GM19397 (cell line): Measurements from ENCODE around the gene ATXN7L3B.

Experiments
- ATAC-seq: cut with Tn5 transposase; IDR thresholded peaks from one replicate; pipeline ENCODE4 v1.9.1; 2021; ENCODE audit warnings: mild to moderate bottlenecking, moderate library complexity; ENCODE audit not compliant: unreplicated experiment

ATXN7L3B gene

DNA sequence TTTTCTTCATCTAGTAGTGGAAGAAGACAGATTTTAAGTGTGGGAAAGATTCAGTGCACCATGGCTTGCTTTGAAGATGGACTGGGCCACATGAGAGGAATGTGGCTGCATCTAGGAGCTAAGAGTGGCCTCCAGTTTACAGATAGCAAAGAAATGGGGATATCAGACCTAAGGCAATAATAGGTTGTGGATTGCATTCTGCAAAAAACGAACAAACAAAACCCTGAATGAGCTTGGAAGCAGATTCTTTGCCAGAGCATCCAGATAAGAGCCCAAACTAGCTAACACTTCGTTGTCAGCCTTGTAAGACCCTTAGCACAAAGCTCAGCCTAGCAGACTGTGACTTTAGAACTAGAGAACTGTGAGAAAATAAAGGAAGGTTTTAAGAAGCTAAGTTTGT lies 9.6 kb downstream of the ATXN7L3B start:
- no peak for ATAC-seq

DNA sequence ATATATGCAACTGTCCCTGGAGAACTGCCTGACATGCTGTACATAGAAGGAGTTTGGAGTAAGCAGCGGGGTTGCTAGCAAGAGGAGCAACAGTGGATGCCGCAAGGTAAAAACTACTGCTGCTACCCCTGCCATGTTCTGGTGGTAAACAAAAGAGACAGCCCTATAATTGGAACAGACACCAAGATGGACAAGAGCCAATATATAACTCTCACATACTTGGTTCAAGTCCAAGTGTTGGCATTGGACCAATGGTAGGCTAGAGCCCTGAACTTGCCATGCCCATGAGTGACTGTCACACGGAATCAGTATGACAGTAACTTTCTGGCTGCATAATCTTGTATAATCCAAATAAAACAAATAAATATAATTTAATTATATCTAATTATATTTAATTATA lies 13.7 kb downstream of the ATXN7L3B start:
- no peak for ATAC-seq

DNA sequence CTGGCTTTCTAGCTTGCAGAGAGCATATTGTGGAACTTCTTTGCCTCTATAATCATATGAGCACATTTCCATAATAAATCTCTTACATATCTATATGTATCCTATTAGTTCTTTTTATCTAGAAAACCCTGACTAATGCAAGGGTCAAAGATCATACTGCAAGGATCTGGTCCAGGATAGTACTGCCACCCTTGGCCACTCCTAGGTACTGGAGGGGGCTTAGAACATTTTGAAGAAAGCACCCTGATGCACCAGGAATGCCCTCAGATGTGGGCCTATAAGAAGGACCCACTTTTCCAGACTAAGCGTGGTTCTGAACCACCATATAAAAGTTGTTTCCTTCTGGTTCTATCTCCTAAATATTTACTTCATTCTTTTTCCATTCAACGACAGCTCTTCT lies 14.6 kb downstream of the ATXN7L3B start:
- ATAC-seq: no peak

DNA sequence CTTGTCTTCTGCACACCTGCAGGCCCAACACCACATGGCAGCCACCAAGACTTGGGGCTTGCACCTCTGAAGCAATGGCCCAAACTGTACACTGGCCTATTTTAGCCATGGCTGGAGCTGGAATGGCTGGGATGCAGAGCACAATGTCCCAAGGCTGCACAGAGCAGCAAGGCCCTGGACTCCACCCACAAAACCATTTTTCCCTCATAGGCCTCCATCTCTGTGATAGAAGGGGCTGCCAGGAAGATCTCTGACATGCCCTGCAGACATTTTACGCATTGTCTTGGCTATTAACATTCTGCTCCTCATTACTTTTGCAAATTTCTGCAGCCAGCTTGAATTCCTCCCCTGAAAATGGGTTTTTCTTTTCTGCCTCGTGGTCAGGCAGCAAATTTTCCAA lies 22.1 kb downstream of the ATXN7L3B start:
- ATAC-seq: no peak

DNA sequence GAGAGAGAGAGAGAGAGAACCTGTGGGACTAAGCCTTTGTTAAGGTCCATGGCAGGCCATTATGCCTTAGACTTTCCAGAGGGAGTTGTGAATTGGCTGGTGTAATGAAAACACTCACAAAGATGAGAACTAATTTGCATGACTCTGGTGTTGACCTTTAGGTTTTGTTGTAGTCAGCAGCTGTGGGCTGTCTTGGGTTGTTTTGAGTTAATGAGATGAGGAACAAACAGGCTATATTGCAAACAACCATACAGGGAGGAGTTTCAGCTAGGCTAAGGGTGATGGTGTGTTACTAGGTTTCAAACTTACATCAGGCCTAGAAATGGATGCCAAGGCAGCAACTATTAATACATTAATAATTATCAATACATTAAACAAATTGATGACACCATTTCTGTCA lies 26.3 kb downstream of the ATXN7L3B start:
- no peak for ATAC-seq

DNA sequence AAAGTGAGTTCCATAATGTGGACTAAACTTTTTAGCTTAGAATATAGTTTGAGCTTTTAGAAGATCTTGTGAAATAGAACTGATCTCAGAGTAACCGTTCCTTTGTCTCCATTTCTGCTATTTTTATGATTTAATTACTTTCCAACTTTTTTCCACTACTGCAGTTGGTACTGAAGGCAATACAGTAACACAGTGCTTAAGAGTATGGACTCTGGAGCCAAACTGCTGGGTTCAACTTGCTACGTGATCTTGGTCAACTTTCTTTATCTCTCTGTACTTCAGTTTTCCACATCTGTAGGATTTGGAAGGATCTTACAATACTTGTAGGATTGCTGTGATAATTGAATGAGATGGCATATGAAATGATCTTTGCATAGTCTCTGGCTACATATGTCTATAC lies 40.9 kb downstream of the ATXN7L3B start:
- no peak for ATAC-seq

DNA sequence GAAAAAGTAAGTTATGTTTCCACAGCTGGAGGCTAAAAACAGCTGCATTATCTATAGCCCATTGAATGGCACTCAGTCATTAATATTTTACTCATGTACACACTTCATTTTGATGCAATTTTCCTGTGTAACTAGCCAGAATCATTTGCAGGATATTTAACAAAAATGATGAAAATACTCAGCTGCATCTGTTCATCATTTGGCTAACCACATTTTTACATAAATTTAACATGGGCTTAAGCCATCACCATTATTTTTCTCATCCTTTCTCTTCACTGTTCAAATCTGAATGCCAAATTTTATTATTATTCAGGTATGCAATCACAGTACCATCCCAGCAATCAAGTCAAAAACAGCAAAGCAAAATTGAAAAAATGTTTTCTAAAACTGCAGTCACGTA lies 41.8 kb downstream of the ATXN7L3B start:
- ATAC-seq: no peak

DNA sequence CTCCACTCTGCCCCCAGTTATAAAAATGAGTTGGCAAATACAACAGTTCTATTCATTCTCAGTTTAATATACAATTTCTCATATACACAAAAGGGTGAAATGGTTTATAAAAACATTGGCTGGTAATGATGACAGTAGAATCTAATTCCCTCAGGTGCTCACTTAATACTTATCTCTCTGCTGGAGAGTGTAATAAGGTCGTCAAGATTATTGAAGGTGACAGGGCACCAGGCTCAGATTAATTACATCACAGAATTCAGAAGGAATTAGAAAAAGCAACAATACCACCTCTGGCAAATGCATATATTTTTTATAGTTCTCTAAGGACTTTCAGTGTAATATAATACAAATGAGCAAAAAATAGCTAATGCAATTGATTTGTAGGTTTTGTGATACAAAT lies 42.3 kb downstream of the ATXN7L3B start:
- ATAC-seq: no peak

DNA sequence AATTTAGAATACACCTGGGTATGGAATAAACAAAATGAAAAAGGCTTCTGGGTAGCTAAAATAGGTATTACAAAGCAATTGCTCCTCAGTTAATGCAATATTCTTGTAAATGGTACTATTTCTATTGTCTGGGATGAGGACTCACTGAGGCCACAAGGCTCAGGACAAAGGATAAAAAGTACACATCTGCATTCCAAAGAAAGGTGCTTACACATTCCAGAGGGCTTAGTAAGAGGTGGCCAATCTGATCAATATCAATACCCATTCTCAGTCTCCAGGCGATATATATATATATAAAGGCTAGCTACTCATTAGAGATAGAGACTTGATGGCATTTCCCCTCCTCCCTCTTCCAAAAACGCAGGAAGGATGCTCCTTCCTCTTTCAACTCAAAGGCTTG lies 43.8 kb downstream of the ATXN7L3B start:
- ATAC-seq: no peak

DNA sequence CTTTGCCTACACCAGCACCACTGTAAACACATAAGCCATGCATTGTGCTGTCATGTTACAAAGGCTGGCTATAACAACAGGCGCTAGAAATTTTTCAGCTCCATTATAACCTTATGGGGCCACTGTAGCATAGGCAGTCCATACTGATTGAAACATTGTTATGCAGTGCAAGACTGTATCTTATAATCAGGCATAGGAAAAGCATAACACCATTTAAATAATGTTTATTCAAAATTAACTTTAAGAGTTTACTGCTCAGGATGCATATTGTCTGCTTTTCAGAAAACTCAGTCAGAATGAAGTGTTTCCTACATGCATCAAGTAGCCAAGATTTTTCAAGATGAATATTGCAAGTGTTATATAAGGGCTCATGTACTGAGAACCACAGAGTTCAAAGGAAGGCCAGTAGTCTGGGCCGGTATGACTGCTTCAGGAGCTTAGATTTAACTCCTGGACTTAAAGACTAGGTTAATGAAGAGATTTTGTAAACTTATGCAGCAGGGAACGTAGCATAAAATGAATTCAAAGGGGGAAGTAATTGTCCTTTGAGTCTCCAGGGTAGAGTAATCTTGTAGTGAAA lies 46.9 kb downstream of the ATXN7L3B start:
- no peak for ATAC-seq

DNA sequence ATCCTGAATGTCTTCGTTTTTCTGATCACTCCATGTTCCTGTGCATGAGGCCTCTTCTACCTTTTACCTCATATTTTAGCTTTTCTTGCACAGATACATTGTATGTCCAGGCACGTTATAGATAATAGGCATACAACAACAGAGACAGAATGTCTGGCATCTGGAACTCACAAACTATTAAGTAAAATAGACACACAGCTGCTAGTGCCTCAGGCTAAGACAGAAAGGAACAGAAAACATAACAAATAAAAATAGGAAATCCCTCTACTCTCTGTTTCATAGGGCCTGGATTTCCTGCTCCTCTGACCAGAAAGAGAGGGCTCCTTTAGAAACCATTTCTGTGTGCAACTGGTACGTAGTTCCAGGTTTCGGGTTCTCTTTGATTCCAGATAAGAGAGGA lies 48.6 kb downstream of the ATXN7L3B start:
- ATAC-seq: no peak
